Uterus (tissue), 2 donors: ENCODE results near the gene MRPS5.

Experiments
- POLR2A ChIP-seq, 2 donors: fragments of 450-650 bp; IDR thresholded peaks; one replicate each; pipeline ENCODE4 v1.6.1; 2016; ENCODE audit warnings: antibody characterized with exemption in 2 of 2, mild to moderate bottlenecking in 1 of 2, moderate library complexity in 1 of 2
- TF ChIP-seq, protein P1 (sequence below), 4 experiments: fragments of 200-600 bp in 2 of 4; fragments of 450-650 bp in 2 of 4; sonication (generic) in 2 of 4; IDR thresholded peaks; one replicate each; pipeline ENCODE4 v1.5.1; 2016 to 2019; ENCODE audit warnings: antibody characterized with exemption in 4 of 4, mild to moderate bottlenecking in 2 of 4, moderate library complexity in 1 of 4

DNA sequence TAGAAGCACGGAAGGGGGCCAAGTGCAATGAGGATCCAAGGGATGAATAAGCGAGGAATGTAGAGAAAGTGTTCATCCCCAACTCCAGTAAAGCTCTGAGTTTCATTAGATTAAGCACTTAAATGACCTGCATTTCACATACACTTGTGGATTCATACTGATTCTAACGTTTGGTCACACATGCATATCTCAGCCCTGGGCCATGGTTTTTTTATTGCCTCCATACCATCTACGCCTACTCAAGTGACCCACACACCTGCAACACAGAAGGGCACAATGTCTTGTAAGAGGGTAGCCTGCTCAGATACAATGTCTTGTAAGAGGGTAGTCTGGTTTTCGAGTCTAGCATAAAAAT lies 566 bp upstream of the MRPS5 start:
- TF ChIP-seq, protein P1, sequence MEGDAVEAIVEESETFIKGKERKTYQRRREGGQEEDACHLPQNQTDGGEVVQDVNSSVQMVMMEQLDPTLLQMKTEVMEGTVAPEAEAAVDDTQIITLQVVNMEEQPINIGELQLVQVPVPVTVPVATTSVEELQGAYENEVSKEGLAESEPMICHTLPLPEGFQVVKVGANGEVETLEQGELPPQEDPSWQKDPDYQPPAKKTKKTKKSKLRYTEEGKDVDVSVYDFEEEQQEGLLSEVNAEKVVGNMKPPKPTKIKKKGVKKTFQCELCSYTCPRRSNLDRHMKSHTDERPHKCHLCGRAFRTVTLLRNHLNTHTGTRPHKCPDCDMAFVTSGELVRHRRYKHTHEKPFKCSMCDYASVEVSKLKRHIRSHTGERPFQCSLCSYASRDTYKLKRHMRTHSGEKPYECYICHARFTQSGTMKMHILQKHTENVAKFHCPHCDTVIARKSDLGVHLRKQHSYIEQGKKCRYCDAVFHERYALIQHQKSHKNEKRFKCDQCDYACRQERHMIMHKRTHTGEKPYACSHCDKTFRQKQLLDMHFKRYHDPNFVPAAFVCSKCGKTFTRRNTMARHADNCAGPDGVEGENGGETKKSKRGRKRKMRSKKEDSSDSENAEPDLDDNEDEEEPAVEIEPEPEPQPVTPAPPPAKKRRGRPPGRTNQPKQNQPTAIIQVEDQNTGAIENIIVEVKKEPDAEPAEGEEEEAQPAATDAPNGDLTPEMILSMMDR (IDR thresholded peaks at IDR 0.05) = no peak
- no peak for TF ChIP-seq POLR2A (IDR thresholded peaks at IDR 0.05)
